Measurements from ENCODE around the gene CIB1.

Gene CIB1

GRCh38 chr15:90266485-90266884, 32.7 kb upstream of the CIB1 start:
- Histone ChIP-seq H4K20me1 (ENCODE audit: insufficient read depth, low read length, poor library complexity, severe bottlenecking) (peaks cover 48% of the 10 kb centered on the region), H3K4me1 (ENCODE audit: insufficient read depth, low read length, poor library complexity, severe bottlenecking) (peaks cover 51% of the 10 kb centered on the region), H3K9me3 (ENCODE audit: insufficient read depth, low read depth, low read length) (no peaks in the 10 kb centered on the region), H2AFZ (ENCODE audit: low read length) (no peak overlapping the region), H3K9ac (ENCODE audit: low read depth, low read length, poor library complexity, severe bottlenecking) (peak overlapping the region; percentile 95), H3K27me3 (ENCODE audit: insufficient read depth, low read length, poor library complexity, severe bottlenecking) (no peaks in the 10 kb centered on the region), H3K4me3 (ENCODE audit: low read length, poor library complexity, severe bottlenecking) (peak overlapping the region; percentile 85), H3F3A (ENCODE audit: low read depth) (no peaks in the 10 kb centered on the region), H3K79me2 (ENCODE audit: insufficient read depth, low read length) (peaks cover 77% of the 10 kb centered on the region), H3K9me2 (replicated peaks; ENCODE audit: low read depth, low read length) (no peaks in the 10 kb centered on the region), H3K4me2 (ENCODE audit: low read depth, low read length, poor library complexity, severe bottlenecking) (peak overlapping the region; percentile 92), H3K36me3 (ENCODE audit: insufficient read depth, low read length) (peaks cover 12% of the 10 kb centered on the region; the same call in 1 of the 2 replicates)
- TF ChIP-seq EZH2phosphoT487 (IDR thresholded peaks at IDR 0.05; ENCODE audit: borderline replicate concordance) (no peak), CTCF (conservative IDR thresholded peaks at IDR 0.05; ENCODE audit: low read length) (no peak)

GRCh38 chr15:90266061-90266431, 32.3 kb upstream of the CIB1 start:
- no peaks in the 10 kb centered on the region for H3K9me3 ChIP-seq (ENCODE audit: insufficient read depth, low read depth, low read length)
- H3K9me2 ChIP-seq (replicated peaks; ENCODE audit: low read depth, low read length): no peaks in the 10 kb centered on the region
- peaks cover 7% of the 10 kb centered on the region; the same call in 1 of the 2 replicates for H3K36me3 ChIP-seq (ENCODE audit: insufficient read depth, low read length)
- peak overlapping the region; percentile 93 for H2AFZ ChIP-seq (ENCODE audit: low read length)
- H4K20me1 ChIP-seq (ENCODE audit: insufficient read depth, low read length, poor library complexity, severe bottlenecking): peaks cover 44% of the 10 kb centered on the region
- peaks cover 51% of the 10 kb centered on the region for H3K4me1 ChIP-seq (ENCODE audit: insufficient read depth, low read length, poor library complexity, severe bottlenecking)
- no peaks in the 10 kb centered on the region for H3F3A ChIP-seq (ENCODE audit: low read depth)
- no peaks in the 10 kb centered on the region for H3K27me3 ChIP-seq (ENCODE audit: insufficient read depth, low read length, poor library complexity, severe bottlenecking)
- H3K9ac ChIP-seq (ENCODE audit: low read depth, low read length, poor library complexity, severe bottlenecking): peak overlapping the region; percentile 95
- peaks cover 72% of the 10 kb centered on the region for H3K79me2 ChIP-seq (ENCODE audit: insufficient read depth, low read length)
- H3K4me2 ChIP-seq (ENCODE audit: low read depth, low read length, poor library complexity, severe bottlenecking): peak overlapping the region; percentile 92
- H3K4me3 ChIP-seq (ENCODE audit: low read length, poor library complexity, severe bottlenecking): peak overlapping the region; percentile 85
- TF ChIP-seq CTCF (conservative IDR thresholded peaks at IDR 0.05; ENCODE audit: low read length) (no peak), EZH2phosphoT487 (IDR thresholded peaks at IDR 0.05; ENCODE audit: borderline replicate concordance) (no peak)

- Histone ChIP-seq H3F3A (ENCODE audit: low read depth) (no peaks in the 10 kb centered on the region), H3K9me3 (ENCODE audit: insufficient read depth, low read depth, low read length) (no peaks in the 10 kb centered on the region), H3K36me3 (ENCODE audit: insufficient read depth, low read length) (peaks cover 2% of the 10 kb centered on the region; the same call in 1 of the 2 replicates), H2AFZ (ENCODE audit: low read length) (peak within 1 kb of the TSS; percentile 93), H3K4me3 (ENCODE audit: low read length, poor library complexity, severe bottlenecking) (peak within 1 kb of the TSS; percentile 85), H3K79me2 (ENCODE audit: insufficient read depth, low read length) (peaks cover 66% of the 10 kb centered on the region), H4K20me1 (ENCODE audit: insufficient read depth, low read length, poor library complexity, severe bottlenecking) (peaks cover 38% of the 10 kb centered on the region), H3K9ac (ENCODE audit: low read depth, low read length, poor library complexity, severe bottlenecking) (peak within 1 kb of the TSS; percentile 95), H3K27me3 (ENCODE audit: insufficient read depth, low read length, poor library complexity, severe bottlenecking) (no peaks in the 10 kb centered on the region), H3K4me2 (ENCODE audit: low read depth, low read length, poor library complexity, severe bottlenecking) (peak within 1 kb of the TSS; percentile 92), H3K9me2 (replicated peaks; ENCODE audit: low read depth, low read length) (no peaks in the 10 kb centered on the region), H3K4me1 (ENCODE audit: insufficient read depth, low read length, poor library complexity, severe bottlenecking) (peaks cover 45% of the 10 kb centered on the region)
- TF ChIP-seq EZH2phosphoT487 (IDR thresholded peaks at IDR 0.05; ENCODE audit: borderline replicate concordance): no peak
- no peak for TF ChIP-seq CTCF (conservative IDR thresholded peaks at IDR 0.05; ENCODE audit: low read length)
These were observed 31.7 kb upstream of the CIB1 start, which contains the start of gene NGRN for GRCh38 chr15:90265271-90266060. Gene NGRN, plus strand, starts transcription at chr15:90265672. Its CDS starts 41 bp downstream, at chr15:90265713.
